IMR-90 (cell line): ENCODE results near the gene HECW1. TPM values are rescaled to one million over a fixed set of nuclear protein-coding genes. Genes with fewer than 3 reads are reported as not detected.
A peak's percentile ranks its signal among the peaks of the same experiment; 100 is the strongest.

Experiments
- ATAC-seq: fragments of 200-7000 bp; cut with Tn5 transposase; 2 replicates; pipeline ENCODE4 v1.9.1; 2020; ENCODE audit warnings: low read depth, mild to moderate bottlenecking, moderate library complexity
- BruUV-seq: library from RNA; stranded (reverse); fragments of 400-500 nt; replicated peaks from 2 replicates; lab custom pipeline; 2021; lab: Mats Ljungman, UMichigan
- CTCF ChIA-PET: fragments of 300-600 bp; formaldehyde crosslinking; extraction: SDS; loops from one replicate; lab custom pipeline; 2021; ENCODE audit warnings: antibody characterized with exemption; lab: Yijun Ruan, JAX
- POLR2A ChIA-PET: fragments of 300-600 bp; sonication (Branson Sonifier 250); formaldehyde crosslinking; loops from one replicate; lab custom pipeline; 2022; ENCODE audit warnings: antibody characterized with exemption; ENCODE audit not compliant: unreplicated experiment; lab: Charles Lee
- DNase-seq: peaks from one replicate; pipeline ENCODE4 v3.0.0; 2013
- H2AFZ ChIP-seq: replicated peaks from 2 replicates; pipeline ENCODE3; 2013; ENCODE audit warnings: low read length, mild to moderate bottlenecking; ENCODE audit not compliant: poor library complexity
- H2AK5ac ChIP-seq: 2 replicates; pipeline ENCODE4 v1.6.1; 2013; ENCODE audit warnings: low read depth, low read length, inconsistent platforms
- H2AK9ac ChIP-seq: replicated peaks from 2 replicates; pipeline ENCODE3; 2013; ENCODE audit warnings: mild to moderate bottlenecking, low read depth, low read length, moderate library complexity; ENCODE audit not compliant: poor library complexity
- H2BK120ac ChIP-seq: 2 replicates; pipeline ENCODE4 v1.6.1; 2013; ENCODE audit warnings: low read depth, low read length, inconsistent platforms
- H2BK15ac ChIP-seq: 3 replicates; pipeline ENCODE4 v1.6.1; 2013; ENCODE audit warnings: low read depth, low read length, inconsistent platforms
- H2BK20ac ChIP-seq: 2 replicates; pipeline ENCODE4 v1.6.1; 2013; ENCODE audit warnings: low read depth, mild to moderate bottlenecking, inconsistent platforms, low read length, moderate library complexity
- H2BK5ac ChIP-seq: 2 replicates; pipeline ENCODE4 v1.6.1; 2013; ENCODE audit warnings: mild to moderate bottlenecking, low read depth, low read length, inconsistent platforms; ENCODE audit not compliant: poor library complexity, severe bottlenecking
- H3K14ac ChIP-seq: replicated peaks from 2 replicates; pipeline ENCODE4 v1.6.1; 2013; ENCODE audit warnings: low read depth, low read length, inconsistent platforms
- H3K18ac ChIP-seq: 2 replicates; pipeline ENCODE4 v1.6.1; 2013; ENCODE audit warnings: low read depth, low read length, control low read depth
- H3K23ac ChIP-seq: 2 replicates; pipeline ENCODE4 v1.6.1; 2013; ENCODE audit warnings: low read depth, low read length, inconsistent platforms
- H3K27ac ChIP-seq: 2 replicates; pipeline ENCODE4 v1.5.1; 2013; ENCODE audit warnings: mild to moderate bottlenecking, control low read depth, low read length; ENCODE audit not compliant: insufficient read depth
- H3K27me3 ChIP-seq: 2 replicates; pipeline ENCODE4 v1.6.1; 2013; ENCODE audit warnings: low read length; ENCODE audit not compliant: control insufficient read depth, insufficient read depth
- H3K36me3 ChIP-seq: 2 replicates; pipeline ENCODE4 v1.6.1; 2013; ENCODE audit warnings: low read length, mixed read lengths; ENCODE audit not compliant: control insufficient read depth, insufficient read depth
- H3K4ac ChIP-seq: 2 replicates; pipeline ENCODE4 v1.6.1; 2013; ENCODE audit warnings: low read depth, low read length, inconsistent platforms
- H3K4me1 ChIP-seq: 2 replicates; pipeline ENCODE4 v1.6.1; 2013; ENCODE audit warnings: low read length, mixed read lengths; ENCODE audit not compliant: control insufficient read depth, insufficient read depth
- H3K4me2 ChIP-seq: 2 replicates; pipeline ENCODE4 v1.6.1; 2013; ENCODE audit warnings: low read depth, mild to moderate bottlenecking, control low read depth, low read length, moderate library complexity
- H3K4me3 ChIP-seq: 2 replicates; pipeline ENCODE4 v1.5.1; 2013; ENCODE audit warnings: low read depth, mild to moderate bottlenecking, control low read depth, low read length, moderate library complexity; ENCODE audit not compliant: insufficient read depth
- H3K56ac ChIP-seq: 2 replicates; pipeline ENCODE4 v1.6.1; 2013; ENCODE audit warnings: low read length, inconsistent platforms; ENCODE audit not compliant: insufficient read depth; ENCODE audit errors: extremely low read depth
- H3K79me1 ChIP-seq, 2 experiments: 2 replicates each; pipeline ENCODE4 v1.6.1; 2013; ENCODE audit warnings: low read length in 2 of 2, inconsistent platforms in 1 of 2, low read depth in 1 of 2
- H3K9ac ChIP-seq: 2 replicates; pipeline ENCODE4 v1.6.1; 2013; ENCODE audit warnings: low read depth, low read length, control low read depth
- H3K9me1 ChIP-seq: 2 replicates; pipeline ENCODE4 v1.6.1; 2013; ENCODE audit warnings: low read length, inconsistent platforms; ENCODE audit not compliant: insufficient read depth
- H3K9me3 ChIP-seq: 2 replicates; pipeline ENCODE4 v1.6.1; 2013; ENCODE audit warnings: low read length; ENCODE audit not compliant: control insufficient read depth, insufficient read depth
- H4K20me1 ChIP-seq: 2 replicates; pipeline ENCODE4 v1.6.1; 2013; ENCODE audit warnings: low read length, inconsistent platforms; ENCODE audit not compliant: insufficient read depth
- H4K5ac ChIP-seq: 2 replicates; pipeline ENCODE4 v1.6.1; 2013; ENCODE audit warnings: mild to moderate bottlenecking, low read depth, low read length, control low read depth
- H4K8ac ChIP-seq, 2 experiments: 2 replicates each; pipeline ENCODE4 v1.6.1; 2013; ENCODE audit warnings: low read depth in 2 of 2, low read length in 2 of 2, control low read depth in 1 of 2, inconsistent platforms in 1 of 2
- H4K91ac ChIP-seq: 2 replicates; pipeline ENCODE4 v1.6.1; 2013; ENCODE audit warnings: low read depth, low read length, inconsistent platforms; ENCODE audit not compliant: insufficient read depth
- CEBPB ChIP-seq: IDR thresholded peaks from 2 replicates; pipeline ENCODE4 v1.6.1; 2012; ENCODE audit warnings: low read depth, low read length, improper control_type of control experiment
- ELK1 ChIP-seq: fragments of 150-350 bp; IDR thresholded peaks from 2 replicates; pipeline ENCODE4 v1.6.1; 2016; ENCODE audit warnings: low read depth, mild to moderate bottlenecking, low read length, moderate library complexity, borderline replicate concordance
- FOS ChIP-seq: fragments of 150-350 bp; IDR thresholded peaks from 2 replicates; pipeline ENCODE4 v1.6.1; 2016; ENCODE audit warnings: low read depth, low read length
- MXI1 ChIP-seq: IDR thresholded peaks from 2 replicates; pipeline ENCODE4 v1.6.1; 2012; ENCODE audit warnings: low read depth, mild to moderate bottlenecking, low read length, moderate library complexity, borderline replicate concordance
- NFE2L2 ChIP-seq: fragments of 150-350 bp; IDR thresholded peaks from 2 replicates; pipeline ENCODE4 v1.6.1; 2016; ENCODE audit warnings: low read depth, mild to moderate bottlenecking, low read length
- RAD21 ChIP-seq: IDR thresholded peaks from 2 replicates; pipeline ENCODE4 v1.6.1; 2012; ENCODE audit warnings: low read length, improper control_type of control experiment
- RCOR1 ChIP-seq: IDR thresholded peaks from 2 replicates; pipeline ENCODE4 v1.6.1; 2012; ENCODE audit warnings: mild to moderate bottlenecking, low read length, improper control_type of control experiment; ENCODE audit not compliant: insufficient replicate concordance
- WGBS, 2 experiments: methylation state at CpG; one replicate each; pipeline versions ENCODE4 v1.1.5 to v1.1.7; 2013; ENCODE audit warnings: missing lambda C conversion rate in 2 of 2; ENCODE audit not compliant: insufficient read length in 1 of 2; ENCODE audit errors: extremely low coverage in 2 of 2; 5-methylcytosine and 5-hydroxymethylcytosine counted together
- dilution Hi-C: fragments of 300-500 bp; cut with HindIII; formaldehyde crosslinking; loops from one replicate; pipeline ENCODE4 v1.14.3; 2018; ENCODE audit warnings: low sequenced_read_pairs; ENCODE audit not compliant: unreplicated experiment
- in situ Hi-C: fragments of 300-500 bp; cut with MboI; formaldehyde crosslinking; loops from 3 replicates; pipeline ENCODE4 v1.14.3; 2019; ENCODE audit warnings: low sequenced_read_pairs, inconsistent platforms, mixed read lengths
- intact Hi-C: fragments of 100-400 bp; cut with micrococcal nuclease; formaldehyde crosslinking; loops from 2 replicates; pipeline ENCODE4 v1.10.0; 2022
- polyA plus RNA-seq, 3 experiments: library from polyadenylated mRNA; depleted of rRNA; stranded (reverse); fragments of >200 nt; gene quantifications; 2 replicates each; pipeline ENCODE4 v1.2.3, GENCODE V29; 2012; ENCODE audit warnings: low replicate concordance in 1 of 3
- total RNA-seq: library from RNA; depleted of rRNA; stranded (reverse); fragments of >200 nt; gene quantifications from 2 replicates; pipeline ENCODE4 v1.2.3, GENCODE V29; 2012

HECW1 gene
- total and polyA plus RNA-seq, 2 of the 4 experiments (the other 2 are of a cell fraction) = 0.56 to 1.3 TPM

- Histone ChIP-seq H2BK20ac (no peak overlapping the region), H3K18ac (no peak overlapping the region), H3K14ac (no peak overlapping the region), H3K79me1 (no peaks in the 10 kb centered on the region), H3K9ac (no peak overlapping the region), H4K8ac (no peak overlapping the region), H3K36me3 (no peaks in the 10 kb centered on the region), H4K20me1 (no peaks in the 10 kb centered on the region), H3K27me3 (no peaks in the 10 kb centered on the region), H2AK9ac (peak overlapping the region; percentile 30), H2BK120ac (no peak overlapping the region), H2AK5ac (no peak overlapping the region), H3K56ac (no peak overlapping the region), H2AFZ (peak overlapping the region; percentile 67), H3K9me1 (peaks cover 6% of the 10 kb centered on the region), H3K4me1 (peaks cover 7% of the 10 kb centered on the region; the same call in 1 of the 2 replicates), H3K4me3 (no peak overlapping the region), H4K5ac (no peak overlapping the region), H2BK5ac (no peak overlapping the region), H3K27ac (no peak overlapping the region), H3K4ac (no peak overlapping the region), H3K23ac (0 out of 2 replicates have a peak overlapping the region, but pooled peaks have one; percentile 11), H3K9me3 (peaks cover 3% of the 10 kb centered on the region), H4K91ac (no peak overlapping the region), H2BK15ac (no peak overlapping the region), H3K4me2 (no peak overlapping the region)
- TF ChIP-seq NFE2L2 = no peak
- TF ChIP-seq MXI1 = no peak
- no peak for TF ChIP-seq ELK1
- no peak for TF ChIP-seq RCOR1
- no peak for TF ChIP-seq RAD21
- TF ChIP-seq FOS = no peak
- no peak for TF ChIP-seq CEBPB
- dilution Hi-C loops = no loop called here
- ATAC-seq = peak; percentile 93
- in situ Hi-C loops = no loop called here
- no TSS peak for BruUV-seq
- ChIA-PET CTCF (interaction anchor here (0.6 kb wide), 1 partner anchor 545 kb away, joined by 3 read pairs; no protein-coding TSS in a partner anchor), POLR2A (no interaction called here)
- peak; percentile 78 for DNase-seq
- intact Hi-C loops = no loop called here
- 86% methylated on average over 2 of the region's 5 CpGs; no CpG with 5 or more reads in 1 of the 2 experiments for WGBS, 2 experiments
These were observed 181.7 kb downstream of the HECW1 start for GRCh38 chr7:43294080-43294630.
